Activated CD8-positive, alpha-beta memory T cell treated with anti-CD3 and anti-CD28 coated beads for 36 hours (primary cell): ENCODE results near the gene TTN. TPM values are rescaled to one million over a fixed set of nuclear protein-coding genes. Genes with fewer than 3 reads are reported as not detected.

Experiments
- CTCF ChIA-PET: fragments of 350-600 bp; sonication (Branson Sonifier 250); formaldehyde crosslinking; loops from one replicate; lab custom pipeline; 2021; ENCODE audit warnings: antibody characterized with exemption; lab: Charles Lee
- POLR2A ChIA-PET: fragments of 350-600 bp; sonication (Branson Sonifier 250); formaldehyde crosslinking; loops from one replicate; lab custom pipeline; 2021; ENCODE audit warnings: antibody characterized with exemption; lab: Charles Lee
- total RNA-seq, 2 experiments: library from RNA; stranded (reverse); gene quantifications; one replicate each; pipeline ENCODE4 v1.2.3, GENCODE V29; 2021

Gene TTN
- under 1 TPM; 0.38 to 0.61 TPM for total RNA-seq

DNA sequence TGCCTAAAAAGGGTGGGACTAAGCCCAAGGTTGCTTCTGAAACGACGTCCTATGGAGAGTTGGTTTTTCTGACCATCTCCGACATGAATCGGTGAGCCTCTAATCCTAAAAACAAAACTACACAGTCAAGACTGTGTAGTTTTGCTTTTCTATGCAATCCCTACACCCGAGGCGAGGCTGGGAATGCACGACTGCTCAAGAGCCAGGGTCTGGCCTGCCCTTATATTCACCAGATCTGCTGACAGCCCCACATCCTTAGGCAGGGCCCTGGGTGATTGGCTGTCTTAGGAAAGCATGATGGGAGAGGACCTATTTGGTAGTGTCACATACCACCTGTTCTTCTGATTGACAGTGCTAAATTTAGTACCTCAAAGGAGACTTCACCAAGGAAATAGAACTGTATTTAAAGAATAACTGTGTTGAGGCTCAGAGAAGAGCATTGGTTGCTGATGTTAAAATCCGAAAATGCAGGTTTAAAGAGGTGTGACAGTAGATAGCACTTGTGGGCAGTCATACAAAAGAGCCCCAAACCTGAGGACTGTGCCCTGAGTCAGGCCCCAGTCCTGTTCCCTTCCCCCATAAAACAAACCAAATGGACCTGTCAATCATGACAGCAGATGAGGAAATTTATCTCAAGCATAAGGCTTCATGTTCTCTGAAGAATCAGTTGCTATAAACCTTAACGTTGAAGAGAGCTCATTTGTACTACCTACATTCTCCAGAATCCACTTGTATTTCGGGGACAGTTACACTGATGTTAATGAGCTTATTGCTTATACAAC, at the start of gene TTN:
TTN (minus strand) TSS at position 197 of the 782 bp plus-strand sequence. CDS start 2,781 bp downstream, outside the sequence.
- CTCF ChIA-PET, result no interaction called here
- POLR2A ChIA-PET, result no interaction called here

DNA sequence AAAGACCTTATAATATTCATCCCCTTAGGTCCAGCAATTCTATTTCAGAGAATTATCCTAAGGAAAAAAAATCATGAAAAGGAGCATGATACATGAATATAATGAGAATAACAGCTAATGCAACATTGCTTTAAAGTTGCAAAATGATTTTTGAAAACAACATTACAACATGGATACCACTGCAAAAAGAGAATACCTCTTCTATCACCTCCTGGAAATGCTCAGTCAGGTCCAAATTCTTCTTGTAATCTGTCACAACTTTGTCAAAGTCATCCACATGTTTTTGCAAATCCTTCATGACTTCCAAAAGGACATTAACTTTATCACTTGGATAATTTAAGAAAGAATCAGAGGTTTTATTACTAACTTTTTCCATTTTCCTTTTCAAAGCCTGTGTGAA, 47.9 kb upstream of the TTN start:
- CTCF ChIA-PET, result no interaction called here
- POLR2A ChIA-PET, result no interaction called here

DNA sequence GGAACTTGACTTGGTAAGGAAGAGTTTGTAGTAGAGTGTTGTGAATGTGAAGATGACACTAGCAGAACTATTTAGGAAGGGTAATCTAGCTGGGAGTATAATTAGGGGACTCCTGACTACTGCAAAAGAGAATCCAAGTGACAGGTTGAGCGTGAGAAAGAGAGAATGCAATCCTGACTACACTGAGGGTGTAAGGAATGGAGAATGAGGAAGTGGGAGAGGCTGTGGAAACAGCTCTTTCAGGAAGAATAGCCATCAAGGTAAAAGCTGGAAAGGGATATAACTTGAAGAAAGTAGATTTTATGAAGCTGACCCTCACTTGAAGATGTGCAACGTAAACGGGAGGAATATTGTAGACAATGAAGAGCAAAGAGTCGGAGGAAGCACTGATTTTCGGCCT, 41.1 kb upstream of the TTN start:
- ChIA-PET POLR2A (no interaction called here), CTCF (no interaction called here)

- POLR2A ChIA-PET, result no interaction called here
- CTCF ChIA-PET, result no interaction called here
These were observed 39.2 kb upstream of the TTN start for GRCh38 chr2:178846458-178846802.

DNA sequence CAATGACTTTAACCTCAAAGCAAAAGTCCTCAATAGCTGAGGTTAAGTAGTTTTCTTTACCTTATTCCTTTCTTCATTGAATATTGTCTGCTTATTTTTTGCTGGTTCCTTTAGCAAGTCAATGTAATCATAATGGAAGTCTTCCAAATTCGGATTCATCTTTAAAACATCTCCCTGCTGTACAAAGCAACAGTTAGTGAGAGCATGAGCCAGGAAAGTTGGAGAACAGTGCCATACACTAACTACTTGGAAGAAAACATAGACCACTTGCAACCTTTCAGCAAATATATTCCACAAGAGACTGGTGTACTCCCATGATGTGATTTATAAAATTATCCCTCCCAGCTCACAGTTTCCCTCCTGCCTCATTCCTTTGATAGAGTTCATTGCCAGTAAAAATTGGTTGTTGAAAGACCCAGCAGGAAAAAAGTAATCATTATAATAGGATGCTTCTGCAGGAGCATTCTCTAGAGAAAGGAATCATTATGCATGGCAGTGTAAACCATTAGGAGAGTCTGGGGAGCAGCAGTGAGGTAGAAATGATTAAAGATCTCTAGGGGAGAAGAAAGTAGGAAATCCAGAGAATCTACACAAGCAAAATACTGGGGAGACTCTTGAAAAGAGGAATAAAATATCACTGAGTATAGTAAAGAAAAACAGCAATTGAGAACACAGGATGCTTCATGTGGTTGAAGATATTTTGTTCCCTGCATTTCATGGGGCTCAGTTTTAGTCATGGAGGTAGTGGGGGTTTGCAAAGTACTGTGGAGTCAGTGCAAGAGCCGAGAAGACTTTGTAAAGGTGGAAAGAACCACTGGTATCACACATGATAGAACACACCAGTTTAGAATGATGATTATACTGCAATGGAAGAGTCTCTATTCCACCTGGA, 38.6 kb upstream of the TTN start:
- ChIA-PET POLR2A (no interaction called here), CTCF (no interaction called here)

GRCh38 chr2:178844701-178845100, 37.5 kb upstream of the TTN start:
- ChIA-PET CTCF (no interaction called here), POLR2A (no interaction called here)

DNA sequence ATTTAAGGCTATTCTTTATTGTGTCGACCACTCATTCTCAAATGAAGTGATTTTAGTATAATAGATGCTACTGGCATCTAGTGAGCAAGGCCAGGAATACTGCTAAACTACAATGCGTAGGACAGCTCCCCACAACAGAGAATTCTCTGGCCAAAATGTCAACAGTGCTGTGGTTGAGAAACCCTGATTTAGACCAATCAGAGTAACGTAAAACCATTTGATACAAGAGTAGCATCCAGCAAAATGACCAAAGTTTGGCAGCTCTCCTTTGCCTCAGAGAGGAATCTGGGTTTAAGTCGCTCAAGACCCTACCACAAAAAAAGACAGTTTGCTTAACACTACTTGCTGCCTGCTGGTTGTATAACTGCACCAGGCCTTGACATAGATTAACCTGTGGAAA, 37.0 kb upstream of the TTN start:
- ChIA-PET POLR2A (no interaction called here), CTCF (no interaction called here)

DNA sequence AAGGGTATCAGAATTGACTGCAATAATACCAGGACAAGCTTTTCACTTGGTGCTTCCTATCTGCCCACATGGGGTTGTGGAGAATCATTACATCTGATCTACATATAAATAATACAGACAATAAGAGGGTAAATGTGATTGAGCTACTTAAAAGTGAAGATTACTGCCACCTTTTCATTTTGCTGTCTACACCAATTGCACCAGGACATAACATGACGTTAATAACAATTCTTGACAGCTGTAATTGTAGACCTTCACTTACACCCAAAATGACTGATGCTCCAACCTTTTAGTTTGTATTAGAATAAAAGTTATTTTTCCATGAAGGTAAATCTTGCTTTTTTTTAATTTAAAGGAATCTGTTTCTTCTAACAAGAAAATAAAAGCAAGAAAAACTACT, 36.5 kb upstream of the TTN start:
- CTCF ChIA-PET, result no interaction called here
- POLR2A ChIA-PET, result no interaction called here

DNA sequence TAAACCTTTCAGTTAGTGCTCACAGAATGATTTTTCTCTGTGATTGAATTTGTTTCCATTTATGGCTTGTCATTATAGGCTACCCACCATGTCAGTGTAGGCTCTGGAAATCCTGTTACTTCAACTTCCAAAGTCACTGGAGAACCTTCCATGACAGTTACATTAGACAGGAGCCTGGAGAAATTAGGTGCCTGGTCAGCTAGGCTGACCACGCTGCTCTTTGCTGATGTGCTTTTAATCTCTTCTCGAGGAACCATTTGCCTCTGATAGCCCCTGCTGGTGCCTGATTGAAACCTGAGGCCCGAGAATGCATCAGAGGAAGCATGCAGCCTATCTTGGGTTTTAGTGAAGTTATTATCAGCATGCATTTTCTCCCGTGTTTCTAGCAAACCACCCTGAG, 29.6 kb upstream of the TTN start:
- POLR2A ChIA-PET, result no interaction called here
- CTCF ChIA-PET, result no interaction called here

- POLR2A ChIA-PET, result no interaction called here
- CTCF ChIA-PET, result interaction anchor here (0.6 kb wide), 1 partner anchor 104 kb away, joined by 3 read pairs; no protein-coding TSS in a partner anchor
These were observed 26.9 kb upstream of the TTN start for GRCh38 chr2:178834086-178834485.

DNA sequence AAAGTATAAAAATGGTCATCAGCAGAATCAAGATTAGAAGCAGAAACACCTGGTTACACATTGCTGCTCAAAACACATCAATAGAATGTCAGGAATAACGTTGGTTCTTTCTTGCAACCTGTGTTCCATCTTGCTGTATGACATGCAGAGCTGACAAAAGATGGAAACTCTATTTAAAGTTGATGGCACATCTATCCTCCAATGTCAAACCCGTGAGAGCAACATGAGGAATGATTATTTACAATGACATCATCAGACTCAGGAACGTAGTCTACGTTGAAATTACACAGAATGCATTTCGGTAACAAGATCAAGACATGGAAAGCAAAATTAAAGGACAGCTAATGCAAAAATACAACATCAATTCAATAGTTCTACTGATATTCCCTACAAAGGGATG, 26.2 kb upstream of the TTN start:
- ChIA-PET POLR2A (no interaction called here), CTCF (interaction anchor here (0.6 kb wide), 1 partner anchor 103 kb away, joined by 3 read pairs; no protein-coding TSS in a partner anchor)

GRCh38 chr2:178830451-178830850, 23.2 kb upstream of the TTN start:
- ChIA-PET POLR2A (no interaction called here), CTCF (no interaction called here)

DNA sequence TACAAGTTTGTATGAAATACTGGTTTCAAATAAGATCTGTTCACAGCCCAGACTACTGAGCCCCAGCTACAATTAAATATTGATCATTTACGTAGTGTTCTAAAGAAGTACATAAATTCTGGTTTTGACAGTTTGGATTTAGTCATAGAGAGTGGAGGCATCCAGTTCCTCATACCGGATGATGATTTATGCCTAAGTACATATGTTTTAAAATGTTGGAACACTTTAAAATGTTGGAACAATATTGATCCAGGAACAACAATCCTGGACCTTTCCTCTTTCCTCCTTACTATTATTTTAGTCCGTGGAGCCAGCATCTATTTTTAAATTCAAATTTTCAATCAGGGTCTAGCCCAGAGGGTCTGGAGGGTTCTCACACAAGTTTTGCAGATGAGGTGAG, 22.8 kb upstream of the TTN start:
- ChIA-PET POLR2A (no interaction called here), CTCF (no interaction called here)

DNA sequence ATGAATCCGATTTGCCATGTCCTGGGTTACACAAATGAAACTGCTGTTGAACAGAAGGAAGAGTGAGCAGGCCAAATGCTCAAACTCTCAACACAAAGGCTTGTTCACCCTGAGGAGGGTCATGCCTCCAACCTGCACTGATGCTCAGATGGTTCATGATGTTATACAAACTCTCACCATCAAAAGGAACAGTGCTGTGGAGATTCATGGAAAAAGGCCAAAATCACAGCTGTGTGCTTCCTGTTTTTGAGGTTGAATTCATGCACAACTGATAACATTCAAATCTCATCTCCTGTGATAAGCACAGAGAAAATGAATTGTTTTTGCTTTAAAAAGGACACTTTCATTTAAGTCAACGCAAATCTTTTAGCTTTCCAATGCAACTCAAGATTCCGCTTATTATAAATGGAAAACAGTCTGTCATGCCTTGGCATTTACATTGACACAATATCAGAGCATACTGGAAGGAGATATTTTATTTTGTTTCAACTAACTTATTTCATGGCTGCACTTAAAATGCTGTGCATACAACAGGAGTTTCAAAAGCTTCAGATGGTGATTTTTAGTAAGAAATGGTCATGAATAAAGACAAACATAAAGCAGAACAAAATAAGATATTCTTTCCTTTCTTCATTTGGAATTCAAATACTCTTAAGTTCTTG, 22.2 kb upstream of the TTN start:
- ChIA-PET POLR2A (no interaction called here), CTCF (no interaction called here)

DNA sequence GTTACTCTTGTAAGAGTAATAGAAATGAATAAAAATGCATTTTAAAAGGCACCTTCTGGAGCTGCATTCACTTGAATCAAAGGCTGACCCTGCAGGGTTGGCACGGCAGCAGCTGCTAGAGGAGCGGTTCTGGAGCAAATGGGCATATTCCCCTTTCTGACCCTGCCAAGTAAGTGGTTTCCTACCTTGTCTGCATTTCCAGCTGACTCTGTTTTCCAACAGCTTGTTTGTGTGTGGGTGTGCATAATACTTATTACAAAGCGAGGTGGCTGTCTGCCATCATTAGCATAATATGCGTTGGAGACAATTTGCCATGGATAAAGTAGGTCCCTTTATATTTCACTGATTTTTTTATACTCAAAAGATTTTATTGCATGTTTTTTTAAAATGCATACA, 21.3 kb upstream of the TTN start:
- ChIA-PET POLR2A (no interaction called here), CTCF (no interaction called here)

DNA sequence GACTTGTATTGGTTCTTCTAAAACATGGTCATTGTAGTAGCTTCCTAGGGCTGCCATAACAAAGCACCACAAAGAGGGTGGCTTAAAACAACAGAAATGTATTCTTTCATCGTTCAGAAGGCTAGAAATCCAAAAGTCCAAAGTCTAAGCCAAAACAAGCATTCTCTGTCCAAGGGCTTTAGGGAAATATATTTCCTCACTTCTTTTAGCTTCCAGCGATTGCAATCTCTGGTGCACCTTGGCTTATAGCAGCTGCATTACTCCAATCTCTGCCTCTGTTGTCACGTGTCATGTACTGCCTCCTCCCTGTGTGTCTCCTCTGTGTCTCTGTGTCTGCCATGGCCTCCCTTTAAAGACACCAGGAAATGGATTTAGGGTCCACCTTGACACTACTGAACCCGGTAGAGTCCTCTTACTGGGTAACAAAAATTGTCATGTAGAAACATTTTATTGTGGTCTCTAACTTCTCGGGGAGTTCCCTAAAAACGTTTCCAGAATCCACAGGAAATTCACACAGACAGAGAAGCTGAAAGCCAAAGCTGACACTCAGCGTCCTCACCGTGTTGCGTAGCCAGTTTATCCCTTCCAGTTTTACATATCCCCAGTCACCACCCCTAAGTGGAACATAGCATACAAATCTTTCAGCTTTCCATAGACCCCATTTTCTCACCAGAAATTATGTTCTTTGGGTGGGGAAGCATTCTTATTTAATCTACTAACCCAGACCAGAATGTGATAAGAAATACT, 20.7 kb upstream of the TTN start:
- CTCF ChIA-PET, result no interaction called here
- POLR2A ChIA-PET, result no interaction called here

GRCh38 chr2:178827111-178827510, 19.9 kb upstream of the TTN start:
- POLR2A ChIA-PET, result no interaction called here

DNA sequence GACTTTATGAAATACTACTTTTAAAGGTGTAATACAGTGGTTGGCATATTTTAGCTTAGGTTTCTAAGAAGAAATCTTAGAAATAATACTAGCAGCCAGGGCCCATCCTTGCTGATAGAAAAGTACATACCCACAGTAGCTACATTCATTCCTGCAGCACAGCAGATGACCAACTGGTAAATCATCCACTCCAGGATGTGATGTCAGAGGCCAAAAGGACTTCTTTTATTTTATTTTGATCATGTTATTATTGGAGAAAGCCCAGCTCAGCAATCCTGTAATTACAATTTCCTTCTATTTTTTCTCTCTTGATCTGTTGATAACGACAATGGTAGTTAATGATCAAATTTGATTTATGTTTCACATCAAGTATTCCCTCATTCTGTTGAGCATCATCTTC, 18.0 kb upstream of the TTN start:
- CTCF ChIA-PET, result no interaction called here
- POLR2A ChIA-PET, result no interaction called here

More at GRCh38 chr2:178827111-178827510, 19.9 kb upstream of the TTN start:
- CTCF ChIA-PET, result no interaction called here

DNA sequence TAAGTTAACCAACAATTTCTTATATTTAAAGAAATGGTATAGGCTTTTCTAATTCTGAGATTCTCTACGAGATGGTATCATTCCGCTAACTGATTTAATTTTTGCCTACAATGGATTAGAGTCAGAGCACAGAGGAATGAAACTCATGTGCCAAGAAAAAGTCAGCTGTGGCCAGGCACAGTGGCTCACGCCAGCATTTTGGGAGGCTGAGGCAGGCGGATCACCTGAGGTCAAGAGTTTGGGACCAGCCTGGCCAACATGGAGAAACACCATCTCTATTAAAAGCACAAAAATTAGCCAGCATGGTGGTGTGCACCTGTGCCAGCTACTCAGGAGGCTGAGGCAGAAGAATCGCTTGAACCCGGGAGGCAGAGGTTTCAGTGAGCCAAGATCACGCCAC, 17.0 kb upstream of the TTN start:
- ChIA-PET POLR2A (no interaction called here), CTCF (interaction anchor here (0.6 kb wide), 1 partner anchor 51 kb away, joined by 5 read pairs; no protein-coding TSS in a partner anchor)

DNA sequence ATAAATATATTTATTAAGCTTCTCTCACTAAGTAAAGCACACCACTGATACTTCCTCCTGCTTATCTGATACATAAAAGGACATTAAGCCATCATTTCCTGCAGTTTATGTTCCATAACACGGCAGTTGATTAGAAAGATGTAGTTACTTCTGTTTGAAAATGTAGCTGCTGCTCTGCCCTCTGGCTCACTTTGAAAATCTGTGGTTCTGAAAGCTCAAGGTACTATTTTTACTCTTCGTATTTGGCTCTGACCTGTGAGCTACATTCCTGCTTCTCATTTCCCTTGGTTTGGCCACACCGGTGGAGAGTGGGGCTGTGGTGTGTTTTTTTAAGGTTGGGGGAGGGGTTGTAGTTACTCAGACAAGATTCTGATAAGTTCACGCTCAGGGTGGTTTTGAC, 12.8 kb upstream of the TTN start:
- ChIA-PET POLR2A (no interaction called here), CTCF (no interaction called here)
